ENCODE results near the gene IER5. TPM values are rescaled to one million over a fixed set of nuclear protein-coding genes. Genes with fewer than 3 reads are reported as not detected.

IER5 gene
- total RNA-seq, 5 donors from 2014 or later (not counting 1 experiment from before 2014, with no cell fraction given): 26.6 to 85.5 (median 32.2) TPM

- ATAC-seq (replicated peaks in 1 of 4) (no peak), DNase-seq (no peak)
- Histone ChIP-seq H3K27ac (ENCODE audit: low read length) (no peak overlapping the region), H3K9me3 (no peaks in the 10 kb centered on the region), H3K36me3 (ENCODE audit: control insufficient read depth in 2 of 2, extremely low read depth in 1 of 2, insufficient read depth in 1 of 2, low read length in 1 of 2) (no peaks in the 10 kb centered on the region), H3K4me3 (ENCODE audit: control insufficient read depth in 1 of 2, extremely low read depth in 1 of 2, low read length in 1 of 2) (no peak overlapping the region), H3K27me3 (replicated peaks in 1 of 2; ENCODE audit: control insufficient read depth in 2 of 2, extremely low read depth in 1 of 2, insufficient read depth in 2 of 2, low read length in 1 of 2) (no peaks in the 10 kb centered on the region), H3K4me1 (ENCODE audit: control insufficient read depth in 1 of 2, extremely low read depth in 1 of 2, insufficient read depth in 2 of 2, low read length in 2 of 2) (peaks cover 2 to 11% of the 10 kb centered on the region in 2 experiments)
- no peak overlapping the region for H3K4me3 Mint-ChIP-seq
- H3K36me3 Mint-ChIP-seq: peaks cover 9% of the 10 kb centered on the region
- CTCF ChIA-PET: no interaction called here
- no CpG with 5 or more reads among the region's 1 CpG for WGBS (ENCODE audit: insufficient coverage)
- peaks cover 23 to 24% (median 23%) of the 10 kb centered on the region in 3 donors for H3K4me1 Mint-ChIP-seq
- peaks cover 0 to 5% (median under 1%) of the 10 kb centered on the region in 3 donors for H3K9me3 Mint-ChIP-seq
- POLR2A ChIA-PET: interaction anchor here in 1 of 2 donors (0.7 kb wide), 1 partner anchor 88 kb away, joined by 4 read pairs; no protein-coding TSS in a partner anchor
- H3K27me3 Mint-ChIP-seq: no peaks in the 10 kb centered on the region
- no peak overlapping the region for H3K27ac Mint-ChIP-seq
Measured at GRCh38 chr1:181064702-181065101, 23.8 kb upstream of the IER5 start.

- H3K27ac Mint-ChIP-seq: no peak overlapping the region
- Histone ChIP-seq H3K4me1 (ENCODE audit: control insufficient read depth in 1 of 2, extremely low read depth in 1 of 2, insufficient read depth in 2 of 2, low read length in 2 of 2) (no peaks in the 10 kb centered on the region), H3K9me3 (no peaks in the 10 kb centered on the region), H3K27ac (ENCODE audit: low read length) (no peak overlapping the region), H3K27me3 (replicated peaks in 1 of 2; ENCODE audit: control insufficient read depth in 2 of 2, extremely low read depth in 1 of 2, insufficient read depth in 2 of 2, low read length in 1 of 2) (peaks cover 0 to 10% of the 10 kb centered on the region in 2 experiments), H3K36me3 (ENCODE audit: control insufficient read depth in 2 of 2, extremely low read depth in 1 of 2, insufficient read depth in 1 of 2, low read length in 1 of 2) (no peaks in the 10 kb centered on the region), H3K4me3 (ENCODE audit: control insufficient read depth in 1 of 2, extremely low read depth in 1 of 2, low read length in 1 of 2) (no peak overlapping the region)
- CTCF ChIA-PET: no interaction called here
- H3K4me1 Mint-ChIP-seq: no peaks in the 10 kb centered on the region
- POLR2A ChIA-PET: no interaction called here
- peaks cover 18 to 20% of the 10 kb centered on the region in 2 donors for H3K27me3 Mint-ChIP-seq
- no peak overlapping the region for H3K4me3 Mint-ChIP-seq
- ATAC-seq (replicated peaks in 1 of 4) (no peak), DNase-seq (no peak)
- H3K9me3 Mint-ChIP-seq: no peaks in the 10 kb centered on the region
- H3K36me3 Mint-ChIP-seq: peaks cover 2% of the 10 kb centered on the region
- 87% methylated on average over 3 of the region's 10 CpGs for WGBS (ENCODE audit: insufficient coverage)
Measured at GRCh38 chr1:181073638-181074037, 14.9 kb upstream of the IER5 start.

GRCh38 chr1:181075766-181076350 is 12.6 kb upstream of the IER5 start:
- no peak overlapping the region for H3K4me3 Mint-ChIP-seq
- H3K27me3 Mint-ChIP-seq: peaks cover 22 to 27% of the 10 kb centered on the region in 2 donors
- Histone ChIP-seq H3K27ac (ENCODE audit: low read length) (no peak overlapping the region), H3K9me3 (no peaks in the 10 kb centered on the region), H3K4me1 (ENCODE audit: control insufficient read depth in 1 of 2, extremely low read depth in 1 of 2, insufficient read depth in 2 of 2, low read length in 2 of 2) (no peaks in the 10 kb centered on the region), H3K4me3 (ENCODE audit: control insufficient read depth in 1 of 2, extremely low read depth in 1 of 2, low read length in 1 of 2) (no peak overlapping the region), H3K27me3 (replicated peaks in 1 of 2; ENCODE audit: control insufficient read depth in 2 of 2, extremely low read depth in 1 of 2, insufficient read depth in 2 of 2, low read length in 1 of 2) (peaks cover 0 to 10% of the 10 kb centered on the region in 2 experiments), H3K36me3 (ENCODE audit: control insufficient read depth in 2 of 2, extremely low read depth in 1 of 2, insufficient read depth in 1 of 2, low read length in 1 of 2) (no peaks in the 10 kb centered on the region)
- WGBS (ENCODE audit: insufficient coverage): 51% methylated on average over 3 of the region's 5 CpGs
- no peaks in the 10 kb centered on the region for H3K9me3 Mint-ChIP-seq
- POLR2A ChIA-PET: interaction anchor here (0.6 kb wide), 2 partner anchors 31 to 55 kb away, joined by 3 to 7 read pairs; no protein-coding TSS in a partner anchor
- peaks cover 2% of the 10 kb centered on the region for H3K36me3 Mint-ChIP-seq
- H3K4me1 Mint-ChIP-seq: peaks cover 0 to 6% (median 0%) of the 10 kb centered on the region in 3 donors
- H3K27ac Mint-ChIP-seq: no peak overlapping the region
- DNase-seq (no peak), ATAC-seq (replicated peaks in 1 of 4) (no peak)
- CTCF ChIA-PET: interaction anchor here in 1 of 2 donors (0.7 kb wide), 2 partner anchors 9 to 55 kb away, joined by 3 read pairs; no protein-coding TSS in a partner anchor

DNA sequence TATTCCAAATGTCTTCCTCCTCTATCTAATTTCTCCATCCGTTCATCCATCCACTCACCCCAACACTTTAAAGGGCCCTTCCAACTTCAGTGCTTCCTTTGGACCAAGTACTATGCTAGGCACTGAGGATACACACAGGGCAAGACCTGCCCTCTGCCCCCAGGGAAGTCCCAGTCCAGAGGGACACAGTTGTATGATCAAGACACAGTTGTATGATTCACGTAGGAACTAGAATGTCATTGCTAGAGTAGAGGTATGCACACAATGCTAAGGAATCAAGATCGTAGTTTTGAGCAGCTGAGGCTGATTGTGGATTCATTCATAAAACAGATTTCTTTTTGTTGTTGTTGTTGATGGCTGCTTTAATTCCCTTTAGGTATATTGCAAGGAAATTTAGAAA is 11.6 kb upstream of the IER5 start:
- Histone ChIP-seq H3K4me3 (ENCODE audit: control insufficient read depth in 1 of 2, extremely low read depth in 1 of 2, low read length in 1 of 2) (no peak overlapping the region), H3K9me3 (no peaks in the 10 kb centered on the region), H3K27ac (ENCODE audit: low read length) (no peak overlapping the region), H3K36me3 (ENCODE audit: control insufficient read depth in 2 of 2, extremely low read depth in 1 of 2, insufficient read depth in 1 of 2, low read length in 1 of 2) (no peaks in the 10 kb centered on the region), H3K4me1 (ENCODE audit: control insufficient read depth in 1 of 2, extremely low read depth in 1 of 2, insufficient read depth in 2 of 2, low read length in 2 of 2) (no peaks in the 10 kb centered on the region), H3K27me3 (replicated peaks in 1 of 2; ENCODE audit: control insufficient read depth in 2 of 2, extremely low read depth in 1 of 2, insufficient read depth in 2 of 2, low read length in 1 of 2) (peaks cover 0 to 10% of the 10 kb centered on the region in 2 experiments)
- 83% methylated on average over 2 of the region's 3 CpGs for WGBS (ENCODE audit: insufficient coverage)
- POLR2A ChIA-PET: no interaction called here
- no peak overlapping the region for H3K4me3 Mint-ChIP-seq
- H3K4me1 Mint-ChIP-seq: peaks cover 0 to 6% (median 0%) of the 10 kb centered on the region in 3 donors
- CTCF ChIA-PET: interaction anchor here in 1 of 2 donors (0.6 kb wide), 1 partner anchor 43 kb away, joined by 3 read pairs; no protein-coding TSS in a partner anchor
- ATAC-seq (replicated peaks in 1 of 4) (no peak), DNase-seq (no peak)
- H3K9me3 Mint-ChIP-seq: no peaks in the 10 kb centered on the region
- H3K27me3 Mint-ChIP-seq: peaks cover 24 to 27% of the 10 kb centered on the region in 2 donors
- no peak overlapping the region for H3K27ac Mint-ChIP-seq
- peaks cover 2% of the 10 kb centered on the region for H3K36me3 Mint-ChIP-seq

DNA sequence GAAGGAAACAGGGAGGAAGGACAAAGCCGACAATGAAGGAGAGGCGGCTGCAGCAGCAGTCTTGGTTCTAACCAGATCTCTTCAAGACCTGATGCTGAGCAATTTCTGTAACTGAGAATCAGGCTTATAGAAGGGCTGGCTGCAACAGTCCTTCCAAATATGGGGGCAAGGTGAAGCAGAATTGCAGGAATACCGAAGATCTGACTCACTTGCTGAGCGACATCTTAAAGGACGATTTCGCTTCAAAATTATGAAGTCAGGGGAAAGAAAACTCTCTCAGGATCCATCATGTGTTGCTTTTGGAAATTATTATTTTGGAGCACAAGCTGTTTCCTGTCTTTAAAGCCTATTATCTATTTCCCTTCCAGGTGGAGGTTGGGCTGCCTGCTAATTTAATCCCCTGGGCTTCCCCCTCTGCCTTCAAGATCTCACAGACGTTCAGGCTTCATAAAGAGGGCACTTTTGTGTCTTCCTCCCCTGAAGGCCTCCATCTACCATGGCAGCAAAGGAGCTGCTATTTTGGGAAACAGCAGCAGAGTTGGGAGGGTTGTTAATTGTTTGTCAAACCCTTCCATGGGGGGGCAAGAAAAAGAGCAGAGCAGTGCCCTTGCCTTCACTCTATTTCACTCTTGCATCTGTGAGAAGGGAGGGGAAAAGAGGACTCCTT is 10.8 kb upstream of the IER5 start:
- ChIA-PET CTCF (interaction anchor here in 1 of 2 donors (0.6 kb wide), 1 partner anchor 54 kb away, joined by 4 read pairs; no protein-coding TSS in a partner anchor), POLR2A (no interaction called here)
- Mint-ChIP-seq H3K4me3 (no peak overlapping the region), H3K9me3 (no peaks in the 10 kb centered on the region), H3K27ac (no peak overlapping the region), H3K27me3 (peaks cover 24 to 27% of the 10 kb centered on the region in 2 donors), H3K4me1 (peaks cover 0 to 6% (median 0%) of the 10 kb centered on the region in 3 donors), H3K36me3 (peaks cover 2% of the 10 kb centered on the region)
- Histone ChIP-seq H3K36me3 (ENCODE audit: control insufficient read depth in 2 of 2, extremely low read depth in 1 of 2, insufficient read depth in 1 of 2, low read length in 1 of 2) (no peaks in the 10 kb centered on the region), H3K9me3 (no peaks in the 10 kb centered on the region), H3K4me3 (ENCODE audit: control insufficient read depth in 1 of 2, extremely low read depth in 1 of 2, low read length in 1 of 2) (no peak overlapping the region), H3K27me3 (replicated peaks in 1 of 2; ENCODE audit: control insufficient read depth in 2 of 2, extremely low read depth in 1 of 2, insufficient read depth in 2 of 2, low read length in 1 of 2) (peaks cover 0 to 10% of the 10 kb centered on the region in 2 experiments), H3K4me1 (ENCODE audit: control insufficient read depth in 1 of 2, extremely low read depth in 1 of 2, insufficient read depth in 2 of 2, low read length in 2 of 2) (no peaks in the 10 kb centered on the region), H3K27ac (ENCODE audit: low read length) (no peak overlapping the region)
- WGBS (ENCODE audit: insufficient coverage): 93% methylated on average over 3 of the region's 7 CpGs
- no peak for DNase-seq
- no peak for ATAC-seq (replicated peaks in 1 of 4)

DNA sequence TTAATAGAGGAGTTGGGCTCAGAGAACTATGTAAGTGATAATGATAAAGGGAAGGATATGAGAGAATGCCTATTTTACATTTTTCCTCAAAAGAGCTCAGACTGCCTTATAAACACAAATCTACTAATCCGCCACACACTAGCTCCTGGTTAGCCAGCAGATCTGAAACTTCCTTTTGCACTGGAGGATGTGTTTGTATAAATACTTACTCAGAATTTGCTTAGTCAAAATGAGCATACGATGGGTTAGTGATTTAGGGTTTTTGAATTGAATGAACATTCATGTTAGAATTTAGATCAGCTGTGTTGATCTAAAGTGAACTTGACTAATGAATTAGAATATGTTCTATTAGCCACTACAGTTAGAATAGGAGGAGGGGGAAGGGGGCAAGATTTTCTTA is 9.1 kb upstream of the IER5 start:
- peaks cover 0 to 10% of the 10 kb centered on the region in 2 experiments for H3K27me3 ChIP-seq (replicated peaks in 1 of 2; ENCODE audit: control insufficient read depth in 2 of 2, extremely low read depth in 1 of 2, insufficient read depth in 2 of 2, low read length in 1 of 2)
- DNase-seq: no peak
- no CpG with 5 or more reads among the region's 2 CpGs for WGBS (ENCODE audit: insufficient coverage)
- no peaks in the 10 kb centered on the region for H3K9me3 Mint-ChIP-seq
- H3K27ac Mint-ChIP-seq: no peak overlapping the region
- POLR2A ChIA-PET: interaction anchor here in 1 of 2 donors (0.6 to 1.0 kb wide), 4 partner anchors 11 to 306 kb away, joined by 3 to 4 read pairs (median 4); no protein-coding TSS in a partner anchor
- no peaks in the 10 kb centered on the region for H3K36me3 ChIP-seq (ENCODE audit: control insufficient read depth in 2 of 2, extremely low read depth in 1 of 2, insufficient read depth in 1 of 2, low read length in 1 of 2)
- H3K4me3 Mint-ChIP-seq: no peak overlapping the region
- ATAC-seq (replicated peaks in 1 of 4): no peak
- no peaks in the 10 kb centered on the region for H3K4me1 ChIP-seq (ENCODE audit: control insufficient read depth in 1 of 2, extremely low read depth in 1 of 2, insufficient read depth in 2 of 2, low read length in 2 of 2)
- no peak overlapping the region for H3K27ac ChIP-seq (ENCODE audit: low read length)
- H3K27me3 Mint-ChIP-seq: peaks cover 24 to 27% of the 10 kb centered on the region in 2 donors
- no peak overlapping the region for H3K4me3 ChIP-seq (ENCODE audit: control insufficient read depth in 1 of 2, extremely low read depth in 1 of 2, low read length in 1 of 2)
- H3K36me3 Mint-ChIP-seq: peaks cover 2% of the 10 kb centered on the region
- CTCF ChIA-PET: interaction anchor here (0.7 to 2.1 kb wide), 8 partner anchors 10 to 65 kb away, joined by 3 to 12 read pairs (median 3); no protein-coding TSS in a partner anchor
- H3K9me3 ChIP-seq: no peaks in the 10 kb centered on the region
- peaks cover 2 to 10% (median 2%) of the 10 kb centered on the region in 3 donors for H3K4me1 Mint-ChIP-seq
